A204.1 (cell line): ENCODE results near the gene CCDC3.

ENCODE experiments used
- FAIRE-seq: peaks from 2 replicates; lab custom pipeline; 2012; peaks lifted over from hg19 to GRCh38; lab: Jason Lieb, UNC

Gene CCDC3

GRCh38 chr10:12922117-12922900 is 79.2 kb downstream of the CCDC3 start:
- FAIRE-seq = no peak

GRCh38 chr10:12921163-12921562 is 80.3 kb downstream of the CCDC3 start:
- no peak for FAIRE-seq

GRCh38 chr10:12919574-12919973 is 81.9 kb downstream of the CCDC3 start:
- FAIRE-seq = no peak

GRCh38 chr10:12916587-12916986 is 84.9 kb downstream of the CCDC3 start:
- FAIRE-seq = no peak

GRCh38 chr10:12915637-12916168 is 85.8 kb downstream of the CCDC3 start:
- FAIRE-seq = no peak

GRCh38 chr10:12914111-12914510 is 87.4 kb downstream of the CCDC3 start:
- FAIRE-seq = no peak

GRCh38 chr10:12911795-12912194 is 89.7 kb downstream of the CCDC3 start:
- FAIRE-seq = no peak

GRCh38 chr10:12910835-12911234 is 90.7 kb downstream of the CCDC3 start:
- no peak for FAIRE-seq

GRCh38 chr10:12909836-12910185 is 91.7 kb downstream of the CCDC3 start:
- FAIRE-seq = no peak

- no peak for FAIRE-seq
Observed at GRCh38 chr10:12909182-12909835, 92.2 kb downstream of the CCDC3 start.

GRCh38 chr10:12908773-12909172 is 92.7 kb downstream of the CCDC3 start:
- no peak for FAIRE-seq

GRCh38 chr10:12907656-12908055 is 93.9 kb downstream of the CCDC3 start:
- no peak for FAIRE-seq

GRCh38 chr10:12906051-12906541 is 95.4 kb downstream of the CCDC3 start:
- no peak for FAIRE-seq

- FAIRE-seq = no peak
Observed at GRCh38 chr10:12905067-12905466, 96.4 kb downstream of the CCDC3 start.

- FAIRE-seq = no peak
Observed at GRCh38 chr10:12902851-12903358, 98.6 kb downstream of the CCDC3 start.

- FAIRE-seq = no peak
Observed at GRCh38 chr10:12902135-12902572, 99.4 kb downstream of the CCDC3 start.

GRCh38 chr10:12899546-12899945 is 102.0 kb downstream of the CCDC3 start:
- FAIRE-seq = no peak

- FAIRE-seq = no peak
Observed at GRCh38 chr10:12898271-12898670, 103.2 kb downstream of the CCDC3 start.

- FAIRE-seq = no peak
Observed at GRCh38 chr10:12897278-12897677, 104.2 kb downstream of the CCDC3 start.

GRCh38 chr10:12896251-12896650 is 105.3 kb downstream of the CCDC3 start:
- no peak for FAIRE-seq

- no peak for FAIRE-seq
Observed at GRCh38 chr10:12892924-12893323, 108.6 kb downstream of the CCDC3 start.

- no peak for FAIRE-seq
Observed at GRCh38 chr10:12890958-12891357, 110.6 kb downstream of the CCDC3 start.

- no peak for FAIRE-seq
Observed at GRCh38 chr10:12888470-12888869, 113.0 kb downstream of the CCDC3 start.
